Raji (cell line): ENCODE data around the gene PIM1.
A peak's percentile ranks its signal among the peaks of the same experiment; 100 is the strongest.

Experiments used
- POLR2A ChIP-seq: IDR thresholded peaks from 2 replicates; pipeline ENCODE4 v1.6.1; 2011; ENCODE audit warnings: low read depth, low read length, control low read depth; ENCODE audit not compliant: insufficient read depth

Gene PIM1

GRCh38 chr6:37169496-37170272, at the start of gene PIM1:
Gene PIM1 (plus strand): TSS chr6:37170152. CDS start chr6:37170576, 424 bp downstream.
- TF ChIP-seq POLR2A: peak; percentile 60

- TF ChIP-seq POLR2A: no peak
Measured at GRCh38 chr6:37121556-37121955, 48.4 kb upstream of the PIM1 start.

- TF ChIP-seq POLR2A: no peak
Measured at GRCh38 chr6:37122861-37123260, 47.1 kb upstream of the PIM1 start.

- no peak for TF ChIP-seq POLR2A
Measured at GRCh38 chr6:37123957-37124729, 45.8 kb upstream of the PIM1 start.

- no peak for TF ChIP-seq POLR2A
Measured at GRCh38 chr6:37125774-37126492, 44.0 kb upstream of the PIM1 start.

- no peak for TF ChIP-seq POLR2A
Measured at GRCh38 chr6:37126493-37126958, 43.4 kb upstream of the PIM1 start.

GRCh38 chr6:37126961-37127616, 42.9 kb upstream of the PIM1 start:
- TF ChIP-seq POLR2A: no peak

- TF ChIP-seq POLR2A: no peak
Measured at GRCh38 chr6:37127961-37128862, 41.7 kb upstream of the PIM1 start.

GRCh38 chr6:37129566-37129965, 40.4 kb upstream of the PIM1 start:
- no peak for TF ChIP-seq POLR2A

- TF ChIP-seq POLR2A: no peak
Measured at GRCh38 chr6:37130704-37131103, 39.2 kb upstream of the PIM1 start.

- no peak for TF ChIP-seq POLR2A
Measured at GRCh38 chr6:37131104-37131959, 38.6 kb upstream of the PIM1 start.

- TF ChIP-seq POLR2A: no peak
Measured at GRCh38 chr6:37131960-37132253, 38.0 kb upstream of the PIM1 start.

GRCh38 chr6:37134036-37134395, 35.9 kb upstream of the PIM1 start:
- TF ChIP-seq POLR2A: no peak
